ENCODE measurements around the gene TAF3.
A peak's percentile ranks its signal among the peaks of the same experiment; 100 is the strongest.
"Not testable (repeated sequence)": the region's sequence is repeated elsewhere in the genome, so short reads cannot be mapped to it uniquely, and the experiment has no call there.

The TAF3 gene

GRCh38 chr10:7984896-7985295 lies 166.6 kb downstream of the TAF3 start:
- Mint-ChIP-seq H3K27ac (no peak overlapping the region), H3K9me3 (no peaks in the 10 kb centered on the region), H3K4me3 (no peak overlapping the region), H3K27me3 (no peaks in the 10 kb centered on the region), H3K4me1 (no peaks in the 10 kb centered on the region), H3K36me3 (peaks cover 32% of the 10 kb centered on the region)

- H3K27me3 Mint-ChIP-seq = no peaks in the 10 kb centered on the region
- no peaks in the 10 kb centered on the region for H3K4me1 Mint-ChIP-seq
- no peaks in the 10 kb centered on the region for H3K9me3 Mint-ChIP-seq
- H3K27ac Mint-ChIP-seq = no peak overlapping the region
- peaks cover 25% of the 10 kb centered on the region for H3K36me3 Mint-ChIP-seq
- no peak overlapping the region for H3K4me3 Mint-ChIP-seq
Observed at GRCh38 chr10:7986851-7987250, 168.5 kb downstream of the TAF3 start.

- Mint-ChIP-seq H3K4me1 (no peaks in the 10 kb centered on the region), H3K9me3 (no peaks in the 10 kb centered on the region), H3K27me3 (no peaks in the 10 kb centered on the region), H3K27ac (no peak overlapping the region), H3K36me3 (peaks cover 35% of the 10 kb centered on the region), H3K4me3 (no peak overlapping the region)
Observed at GRCh38 chr10:7988989-7989388, 170.7 kb downstream of the TAF3 start.

GRCh38 chr10:7998831-7999230 lies 180.5 kb downstream of the TAF3 start:
- no peak overlapping the region for H3K4me3 Mint-ChIP-seq

DNA sequence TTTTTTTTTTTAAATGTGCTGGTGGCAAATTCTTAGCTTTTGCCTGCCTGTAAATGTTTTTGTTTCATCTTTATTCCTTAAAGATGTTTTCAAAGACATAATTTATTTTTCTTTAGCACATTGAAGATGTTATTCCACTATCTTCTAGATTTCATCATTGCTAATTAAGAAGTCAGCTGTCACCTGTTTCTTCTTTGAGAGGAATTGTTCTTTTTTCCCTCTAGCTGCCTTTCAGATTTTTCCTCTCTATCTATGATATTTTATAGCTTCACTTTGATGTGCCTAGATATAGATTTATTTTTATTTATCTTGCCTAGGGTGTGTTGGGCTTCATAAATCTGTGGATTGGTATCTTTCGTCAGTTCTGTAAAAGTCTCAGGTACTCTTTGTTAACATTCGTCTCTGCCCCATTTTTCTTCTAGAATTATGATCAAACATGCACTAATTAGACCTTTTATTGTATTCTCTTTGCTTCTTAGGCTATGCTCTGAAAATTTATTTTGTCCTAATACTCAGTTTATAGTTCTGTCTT lies 186.2 kb downstream of the TAF3 start:
- Mint-ChIP-seq H3K27ac (no peak overlapping the region), H3K4me3 (no peak overlapping the region), H3K36me3 (peaks cover 37% of the 10 kb centered on the region), H3K4me1 (no peaks in the 10 kb centered on the region), H3K27me3 (no peaks in the 10 kb centered on the region), H3K9me3 (peaks cover 23% of the 10 kb centered on the region)

More at GRCh38 chr10:7998831-7999230, 180.5 kb downstream of the TAF3 start:
- H3K36me3 Mint-ChIP-seq = peaks cover 42% of the 10 kb centered on the region
- H3K27me3 Mint-ChIP-seq = no peaks in the 10 kb centered on the region
- no peak overlapping the region for H3K27ac Mint-ChIP-seq
- peaks cover 23% of the 10 kb centered on the region for H3K9me3 Mint-ChIP-seq
- H3K4me1 Mint-ChIP-seq = no peaks in the 10 kb centered on the region

DNA sequence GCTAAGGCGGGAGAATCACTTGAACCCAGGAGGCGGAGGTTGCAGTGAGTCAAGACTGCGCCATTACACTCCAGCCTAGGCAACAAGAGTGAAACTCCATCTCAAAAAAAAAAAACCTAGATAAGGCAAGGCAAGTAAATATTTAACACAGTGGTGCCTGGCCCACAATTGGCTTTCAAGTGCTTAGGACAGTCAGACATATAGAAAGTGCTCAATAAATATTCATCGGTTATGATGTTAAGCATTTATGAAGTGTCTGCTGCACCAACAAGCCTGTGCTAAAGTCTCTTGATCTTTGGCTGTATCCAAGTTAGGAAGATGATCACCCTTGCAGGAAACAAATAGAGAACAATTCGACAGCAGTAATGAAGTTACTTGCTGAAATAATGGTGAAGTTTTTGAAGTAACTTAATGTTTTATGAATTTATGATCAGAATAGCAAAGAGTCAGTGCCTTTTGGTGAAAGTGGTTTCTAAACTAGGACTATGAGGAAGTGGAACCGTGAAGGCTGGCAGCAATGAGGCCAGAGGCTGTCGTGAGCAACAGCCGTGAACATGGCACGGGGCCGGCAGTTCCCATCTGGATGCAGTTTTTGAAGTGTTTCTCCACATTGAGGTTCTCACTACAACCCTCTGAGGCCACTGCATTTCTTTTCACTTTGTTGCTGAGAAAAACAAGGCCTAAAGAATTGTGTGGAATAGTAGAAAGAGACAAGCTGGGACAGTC lies 188.1 kb downstream of the TAF3 start:
- Mint-ChIP-seq H3K36me3 (peaks cover 28% of the 10 kb centered on the region), H3K9me3 (peaks cover 17% of the 10 kb centered on the region), H3K27me3 (no peaks in the 10 kb centered on the region), H3K4me1 (no peaks in the 10 kb centered on the region), H3K4me3 (no peak overlapping the region), H3K27ac (no peak overlapping the region)

DNA sequence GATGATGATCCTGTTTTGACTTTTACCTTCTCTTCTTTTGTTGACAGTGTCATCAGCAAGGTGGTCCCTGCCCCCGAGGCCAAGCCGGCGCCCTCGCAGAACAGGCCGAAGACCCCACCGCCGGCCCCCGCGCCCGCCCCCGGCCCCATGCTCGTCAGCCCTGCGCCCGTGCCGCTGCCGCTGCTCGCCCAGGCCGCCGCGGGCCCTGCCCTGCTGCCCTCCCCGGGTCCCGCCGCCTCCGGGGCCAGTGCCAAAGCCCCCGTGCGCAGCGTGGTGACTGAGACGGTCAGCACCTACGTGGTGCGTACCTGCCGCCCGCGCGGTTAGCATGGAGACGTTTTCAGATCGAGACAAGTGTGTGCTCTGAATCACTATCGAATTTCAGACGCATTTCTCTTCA lies 190.7 kb downstream of the TAF3 start:
- no peaks in the 10 kb centered on the region for H3K27me3 Mint-ChIP-seq
- no peaks in the 10 kb centered on the region for H3K4me1 Mint-ChIP-seq
- peaks cover 14% of the 10 kb centered on the region for H3K36me3 Mint-ChIP-seq
- H3K4me3 Mint-ChIP-seq = no peak overlapping the region
- no peak overlapping the region for H3K27ac Mint-ChIP-seq
- no peaks in the 10 kb centered on the region for H3K9me3 Mint-ChIP-seq

DNA sequence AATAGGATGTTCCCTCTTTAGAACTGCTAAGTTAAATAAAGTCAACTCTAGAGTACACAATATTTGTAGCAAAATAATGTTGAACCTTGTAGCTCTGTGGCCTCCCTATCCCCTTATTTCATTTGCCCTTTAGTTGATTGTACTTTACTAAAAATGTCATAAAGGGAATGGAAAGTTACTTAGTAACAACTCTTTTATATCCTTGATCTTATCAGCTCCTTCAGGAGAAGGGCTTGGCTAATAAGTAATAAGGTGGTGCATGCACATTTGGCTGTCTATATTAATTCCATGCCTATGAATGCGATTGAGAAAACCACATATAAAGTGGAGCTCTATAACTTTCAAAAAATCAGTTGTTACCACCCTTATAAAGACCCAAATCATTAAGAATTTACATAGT lies 194.7 kb downstream of the TAF3 start:
- Mint-ChIP-seq H3K36me3 (peaks cover 11% of the 10 kb centered on the region), H3K9me3 (no peaks in the 10 kb centered on the region), H3K27me3 (no peaks in the 10 kb centered on the region), H3K4me1 (no peaks in the 10 kb centered on the region), H3K27ac (no peak overlapping the region), H3K4me3 (no peak overlapping the region)

DNA sequence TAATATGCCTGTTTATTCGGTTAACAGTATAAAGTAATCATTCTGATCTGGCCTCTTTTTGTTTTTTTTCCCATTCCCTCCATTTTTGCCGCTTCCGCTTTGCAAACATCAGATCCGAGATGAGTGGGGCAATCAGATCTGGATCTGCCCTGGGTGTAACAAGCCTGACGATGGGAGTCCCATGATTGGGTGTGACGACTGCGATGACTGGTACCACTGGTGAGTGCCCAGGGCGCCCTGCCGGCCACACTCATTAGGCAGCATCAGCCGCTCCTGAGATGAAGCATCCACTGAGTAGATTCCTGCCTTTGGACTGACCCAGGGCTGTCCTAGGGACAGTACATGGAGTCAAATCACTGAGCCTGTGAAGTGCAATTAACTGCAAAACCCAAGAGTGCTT lies 195.3 kb downstream of the TAF3 start:
- no peaks in the 10 kb centered on the region for H3K27me3 Mint-ChIP-seq
- no peak overlapping the region for H3K4me3 Mint-ChIP-seq
- H3K36me3 Mint-ChIP-seq = peaks cover 11% of the 10 kb centered on the region
- no peaks in the 10 kb centered on the region for H3K9me3 Mint-ChIP-seq
- H3K4me1 Mint-ChIP-seq = peaks cover 3% of the 10 kb centered on the region
- no peak overlapping the region for H3K27ac Mint-ChIP-seq

GRCh38 chr10:8014649-8015048 lies 196.3 kb downstream of the TAF3 start:
- no peak overlapping the region for H3K4me3 Mint-ChIP-seq
- peaks cover 4% of the 10 kb centered on the region for H3K4me1 Mint-ChIP-seq
- no peaks in the 10 kb centered on the region for H3K27me3 Mint-ChIP-seq
- peaks cover 11% of the 10 kb centered on the region for H3K36me3 Mint-ChIP-seq
- H3K9me3 Mint-ChIP-seq = no peaks in the 10 kb centered on the region
- H3K27ac Mint-ChIP-seq = no peak overlapping the region

DNA sequence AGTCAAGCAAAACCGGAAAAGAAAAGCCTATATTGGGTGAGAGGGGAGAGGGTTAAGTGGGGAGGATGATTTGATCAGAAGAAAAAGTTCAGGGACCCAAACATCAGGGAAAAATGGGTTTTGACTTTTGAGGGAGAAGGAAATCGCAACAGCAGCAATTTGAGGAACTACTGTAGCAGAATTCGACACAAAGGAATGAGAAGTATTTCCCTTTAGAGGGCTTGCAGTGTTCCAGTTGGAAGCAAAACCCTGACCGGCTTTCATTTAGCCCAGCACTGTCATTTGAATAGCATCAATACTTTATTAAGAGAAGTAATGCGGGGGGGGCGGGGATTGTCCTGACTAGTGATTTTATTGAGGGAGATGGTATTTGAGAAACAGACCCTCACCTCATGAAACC lies 199.0 kb downstream of the TAF3 start:
- Mint-ChIP-seq H3K4me3 (no peak overlapping the region), H3K9me3 (no peaks in the 10 kb centered on the region), H3K27me3 (no peaks in the 10 kb centered on the region), H3K27ac (no peak overlapping the region), H3K36me3 (peaks cover 7% of the 10 kb centered on the region), H3K4me1 (peaks cover 4% of the 10 kb centered on the region)

- Mint-ChIP-seq H3K36me3 (no peaks in the 10 kb centered on the region), H3K4me1 (peaks cover 9% of the 10 kb centered on the region), H3K4me3 (no peak overlapping the region), H3K27me3 (peaks cover 8% of the 10 kb centered on the region), H3K27ac (no peak overlapping the region), H3K9me3 (no peaks in the 10 kb centered on the region)
Observed at GRCh38 chr10:8023321-8023720, 205.0 kb downstream of the TAF3 start.

DNA sequence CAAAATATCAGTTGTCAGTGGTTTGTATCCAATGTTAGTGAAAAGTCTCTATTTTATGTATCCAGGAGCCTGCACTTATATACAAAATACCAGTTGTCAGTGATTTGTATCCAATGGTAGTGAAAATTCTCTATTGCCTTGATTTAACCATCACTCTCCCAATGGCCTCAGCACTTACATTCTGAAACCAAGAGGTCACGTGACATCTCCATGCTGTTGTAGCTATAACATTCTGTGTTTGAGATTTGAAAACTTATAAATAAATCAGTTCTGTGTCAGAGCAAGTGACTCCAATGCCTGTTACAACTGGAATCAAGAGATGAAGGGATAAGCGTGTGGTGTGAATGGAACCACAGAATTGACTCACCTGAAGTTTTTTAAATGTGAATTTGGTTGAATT lies 205.5 kb downstream of the TAF3 start:
- no peaks in the 10 kb centered on the region for H3K36me3 Mint-ChIP-seq
- peaks cover 8% of the 10 kb centered on the region for H3K27me3 Mint-ChIP-seq
- no peak overlapping the region for H3K4me3 Mint-ChIP-seq
- no peaks in the 10 kb centered on the region for H3K9me3 Mint-ChIP-seq
- no peak overlapping the region for H3K27ac Mint-ChIP-seq
- peaks cover 5% of the 10 kb centered on the region for H3K4me1 Mint-ChIP-seq

- Mint-ChIP-seq H3K36me3 (no peaks in the 10 kb centered on the region), H3K27ac (no peak overlapping the region), H3K4me1 (peaks cover 5% of the 10 kb centered on the region), H3K27me3 (peaks cover 11% of the 10 kb centered on the region), H3K4me3 (peak overlapping the region; percentile 68), H3K9me3 (no peaks in the 10 kb centered on the region)
Observed at GRCh38 chr10:8026349-8027259, 208.3 kb downstream of the TAF3 start.

DNA sequence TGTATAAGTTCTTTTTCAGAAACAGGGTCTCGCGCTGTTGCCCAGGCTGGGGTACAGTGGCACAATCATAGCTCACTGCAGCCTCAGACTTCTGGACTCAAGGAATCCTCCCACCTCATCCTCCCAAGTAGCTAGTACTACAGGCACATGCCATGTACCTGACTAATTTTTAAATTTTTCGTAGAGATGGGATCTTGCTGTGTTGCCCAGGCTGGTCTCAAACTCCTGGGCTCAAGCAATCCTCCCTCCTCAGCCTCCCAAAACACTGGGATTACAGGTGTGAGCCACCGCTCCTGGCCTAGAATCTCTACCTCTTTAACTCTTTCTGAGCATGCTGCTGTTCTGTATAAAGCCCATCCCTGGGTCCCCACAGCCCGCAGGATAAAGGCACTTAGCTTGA lies 212.9 kb downstream of the TAF3 start:
- not testable (repeated sequence) for H3K9me3 Mint-ChIP-seq, H3K4me3 Mint-ChIP-seq, H3K27ac Mint-ChIP-seq, H3K36me3 Mint-ChIP-seq
- Mint-ChIP-seq H3K4me1 (peaks cover 12% of the 10 kb centered on the region), H3K27me3 (peaks cover 31% of the 10 kb centered on the region)

DNA sequence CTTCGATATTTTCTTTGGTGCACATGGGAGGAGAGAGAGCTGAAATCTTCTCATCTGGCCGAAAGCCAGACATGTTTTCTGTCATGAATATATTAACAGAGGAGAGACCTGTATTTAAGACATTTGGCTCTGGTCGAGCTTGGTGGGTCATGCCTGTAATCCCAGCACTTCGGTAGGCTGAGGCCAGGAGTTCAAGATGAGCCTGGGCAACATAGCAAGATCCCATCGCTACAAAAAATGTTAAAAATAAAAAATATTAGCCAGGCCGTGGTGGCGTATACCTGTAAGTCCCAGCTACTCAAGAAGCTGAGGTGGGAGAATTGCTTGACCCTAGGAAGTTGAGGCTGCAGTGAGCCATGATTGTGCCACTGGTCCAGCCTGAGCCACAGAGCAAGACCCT lies 214.3 kb downstream of the TAF3 start:
- Mint-ChIP-seq H3K4me1 (peaks cover 10% of the 10 kb centered on the region), H3K36me3 (peaks cover 4% of the 10 kb centered on the region), H3K9me3 (no peaks in the 10 kb centered on the region), H3K27me3 (peaks cover 30% of the 10 kb centered on the region), H3K27ac (no peak overlapping the region), H3K4me3 (peak overlapping the region; percentile 33)
